GM18508 (cell line): Measurements from ENCODE around the gene LSM3.

Experiments
- ATAC-seq: cut with Tn5 transposase; IDR thresholded peaks from one replicate; pipeline ENCODE4 v1.9.1; 2021; ENCODE audit warnings: moderate number of reproducible peaks; ENCODE audit not compliant: insufficient read depth, unreplicated experiment

Gene LSM3

DNA sequence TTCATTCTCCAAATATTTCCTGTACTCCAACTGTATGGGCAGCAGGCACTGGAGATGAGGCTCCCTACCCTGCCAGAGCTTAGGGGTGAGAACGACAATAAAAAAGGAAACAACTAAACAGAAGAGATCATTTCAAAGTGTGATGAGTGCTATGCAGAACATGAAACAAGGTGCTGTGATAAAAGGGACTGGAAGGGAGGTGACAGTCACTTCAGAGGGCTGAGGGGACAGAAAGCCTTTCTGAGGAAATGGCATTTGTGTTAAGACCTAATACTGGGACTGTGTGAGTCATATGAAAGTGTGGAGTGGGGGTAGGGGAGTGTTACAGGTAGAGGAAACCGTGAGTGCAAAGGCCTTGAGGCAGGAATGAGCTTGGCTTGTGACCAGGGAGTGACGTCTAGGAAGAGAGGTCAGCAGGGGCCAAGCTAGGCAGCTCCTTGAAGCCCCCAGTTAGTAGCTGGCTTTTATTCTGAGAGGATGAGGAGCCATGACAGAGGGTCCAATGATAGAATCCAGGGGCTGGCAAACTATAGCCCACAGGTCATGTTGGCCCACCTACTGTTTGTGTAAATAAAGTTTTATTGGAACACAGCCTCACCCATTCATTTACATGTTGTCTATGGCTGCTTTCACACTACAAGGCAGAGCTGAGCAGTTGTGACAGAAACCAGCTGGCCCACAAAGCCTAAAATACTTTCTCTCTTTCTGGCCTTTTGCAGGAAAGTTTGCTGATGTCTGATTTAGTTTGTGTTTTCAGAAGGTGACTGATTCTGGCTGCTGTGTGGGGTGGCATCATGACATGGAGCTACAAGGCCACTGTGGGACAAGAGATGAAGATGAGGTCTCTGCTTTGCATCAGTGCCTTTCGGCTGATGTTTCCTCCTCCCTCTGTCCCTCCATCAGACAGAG, 56.6 kb downstream of the LSM3 start:
- no peak for ATAC-seq

DNA sequence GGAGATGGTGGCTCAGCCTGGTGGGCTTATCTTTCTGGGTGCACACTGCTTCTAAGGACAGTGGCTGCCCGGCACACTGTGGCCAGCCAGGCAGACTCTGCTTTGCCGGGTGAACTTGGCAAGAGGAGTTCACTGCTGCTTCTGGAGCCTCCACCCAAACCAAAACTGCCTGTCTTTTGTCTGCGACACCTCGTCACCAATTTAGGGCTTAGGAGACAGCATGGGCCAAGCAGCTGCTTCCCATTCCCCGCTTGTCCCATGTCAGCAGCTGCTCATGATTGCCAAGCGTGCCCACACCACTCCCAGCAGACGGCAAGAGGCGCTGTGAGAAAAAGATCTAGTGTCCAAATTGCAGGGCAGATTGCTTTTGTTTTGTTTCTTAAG, 57.3 kb downstream of the LSM3 start:
- no peak for ATAC-seq

DNA sequence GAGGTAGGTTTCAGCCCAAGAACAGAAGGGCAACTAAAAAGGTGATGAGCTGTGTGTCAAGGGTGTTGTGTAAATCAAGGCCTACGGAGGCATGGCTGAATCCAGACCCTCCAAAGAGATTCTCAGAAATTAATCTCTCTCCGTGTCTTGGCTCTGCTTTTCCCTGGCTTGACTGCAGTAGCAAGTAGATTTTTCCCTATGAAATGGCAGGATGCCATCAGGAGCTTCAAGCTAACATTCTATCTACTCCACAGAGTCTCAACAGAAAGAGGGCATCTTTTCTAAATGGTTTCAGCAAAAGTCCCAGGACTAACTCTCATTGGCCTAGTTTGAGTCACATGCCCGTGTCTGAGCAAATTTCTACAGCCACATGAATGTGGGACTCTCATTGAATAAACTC, 58.3 kb downstream of the LSM3 start:
- no peak for ATAC-seq

DNA sequence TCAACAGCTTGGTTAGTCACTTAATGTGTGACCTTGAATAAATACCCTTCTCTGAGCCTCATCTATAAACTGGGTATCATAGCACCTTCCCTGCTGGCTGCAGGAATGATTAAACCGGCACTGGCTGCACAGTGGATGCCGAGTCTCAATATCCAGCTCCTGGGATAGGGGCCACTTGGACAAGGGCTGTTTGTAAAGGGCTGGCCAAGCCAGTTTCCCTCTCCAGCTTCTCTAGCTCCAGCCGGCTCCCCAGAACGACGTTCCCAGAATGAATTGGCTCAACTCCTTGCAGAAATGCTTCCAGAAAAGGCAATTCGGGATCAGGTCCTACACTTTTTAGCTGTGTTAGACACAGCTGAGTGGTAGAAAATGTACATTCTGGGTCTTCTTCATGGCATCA, 58.8 kb downstream of the LSM3 start:
- no peak for ATAC-seq

DNA sequence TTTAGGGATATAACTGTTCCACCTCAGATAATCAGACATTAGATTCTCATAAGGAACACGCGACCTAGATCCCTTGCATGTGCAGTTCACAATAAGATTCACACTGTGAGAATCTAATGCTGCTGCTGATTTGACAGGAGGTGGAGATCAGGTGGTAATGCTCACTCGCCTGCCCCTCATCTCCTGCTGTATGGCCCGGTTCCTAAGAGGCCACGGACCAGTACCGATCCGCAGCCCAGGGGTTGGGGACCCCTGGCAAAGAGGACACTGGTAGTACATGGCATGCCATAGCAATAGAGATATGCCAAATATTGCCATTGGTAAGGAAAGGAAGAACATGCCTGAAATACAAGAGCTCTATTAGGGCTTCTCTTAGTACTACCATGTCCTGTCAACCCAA, 59.7 kb downstream of the LSM3 start:
- ATAC-seq = no peak

DNA sequence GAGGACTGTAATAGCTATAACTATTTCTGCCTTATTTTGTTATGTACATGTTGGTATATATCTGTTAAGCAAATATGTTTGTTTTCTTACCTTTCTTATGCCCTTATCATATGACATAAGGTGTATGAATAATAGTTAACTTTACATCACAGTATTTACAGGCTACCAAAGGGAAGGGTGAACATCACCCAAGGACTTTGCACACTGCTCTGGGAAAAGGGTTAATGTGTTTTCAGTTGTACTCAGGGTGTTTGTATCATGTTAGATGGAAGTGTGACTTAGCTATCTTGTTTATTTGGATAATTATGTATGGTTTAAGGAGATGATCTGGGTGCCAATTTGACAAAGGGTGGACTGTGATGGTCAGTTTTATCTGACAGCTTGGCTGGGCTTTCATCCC, 60.3 kb downstream of the LSM3 start:
- no peak for ATAC-seq

DNA sequence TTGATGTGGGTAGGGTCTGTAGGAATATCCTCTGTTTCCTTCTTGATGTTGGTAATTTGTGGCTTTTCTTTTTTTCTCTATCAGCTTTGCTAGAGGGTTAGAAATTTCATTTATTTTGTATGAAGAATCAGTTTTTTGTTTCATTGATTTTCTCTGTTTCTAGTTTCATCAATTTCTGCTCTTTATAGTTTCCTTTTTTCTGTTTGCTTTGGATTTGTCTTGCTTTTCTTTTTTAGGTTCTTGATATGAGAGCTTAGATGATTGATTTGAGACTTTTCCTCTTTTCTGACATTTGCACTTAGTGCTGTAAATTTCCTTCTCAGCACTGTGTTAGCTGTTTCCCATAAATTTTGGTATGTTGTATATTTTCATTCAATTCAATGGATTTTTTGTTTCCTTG, 61.3 kb downstream of the LSM3 start:
- no peak for ATAC-seq

DNA sequence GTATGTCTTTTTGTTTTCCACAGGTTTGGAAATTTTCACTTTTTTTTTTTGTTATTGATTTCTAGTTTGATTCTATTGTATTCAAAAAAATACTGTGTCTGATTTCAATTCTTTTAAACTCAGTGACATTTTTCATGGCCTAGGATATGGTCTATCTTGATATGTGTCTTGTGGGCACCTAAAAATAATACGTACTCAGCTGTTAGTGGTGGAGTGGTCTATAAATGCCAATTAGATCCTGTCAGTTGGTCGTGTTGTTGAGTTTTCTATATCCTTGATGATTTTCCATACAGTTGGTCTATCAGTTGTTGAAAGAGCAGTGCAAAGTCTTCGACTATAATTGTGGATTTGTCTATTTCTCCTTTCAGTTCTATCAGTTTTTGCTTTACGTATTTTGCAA, 61.7 kb downstream of the LSM3 start:
- ATAC-seq = no peak

DNA sequence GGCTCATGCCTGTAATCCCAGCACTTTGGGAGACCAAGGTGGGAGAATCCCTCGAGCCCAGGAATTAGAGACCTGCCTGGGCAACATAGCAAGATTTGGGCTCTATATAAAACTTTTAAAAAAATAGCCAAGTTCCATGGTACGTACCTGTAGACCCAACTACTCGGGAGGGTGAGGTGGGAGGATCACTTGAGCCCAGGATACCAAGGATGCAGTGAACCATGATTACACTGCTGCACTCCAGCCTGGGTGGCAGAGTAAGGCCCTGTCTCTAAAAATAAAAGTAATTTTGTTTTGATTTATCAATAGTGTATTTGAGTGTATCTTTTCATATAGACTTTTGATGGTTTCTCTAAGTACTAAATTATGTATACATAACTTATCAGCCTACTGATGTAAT, 63.1 kb downstream of the LSM3 start:
- ATAC-seq = no peak

DNA sequence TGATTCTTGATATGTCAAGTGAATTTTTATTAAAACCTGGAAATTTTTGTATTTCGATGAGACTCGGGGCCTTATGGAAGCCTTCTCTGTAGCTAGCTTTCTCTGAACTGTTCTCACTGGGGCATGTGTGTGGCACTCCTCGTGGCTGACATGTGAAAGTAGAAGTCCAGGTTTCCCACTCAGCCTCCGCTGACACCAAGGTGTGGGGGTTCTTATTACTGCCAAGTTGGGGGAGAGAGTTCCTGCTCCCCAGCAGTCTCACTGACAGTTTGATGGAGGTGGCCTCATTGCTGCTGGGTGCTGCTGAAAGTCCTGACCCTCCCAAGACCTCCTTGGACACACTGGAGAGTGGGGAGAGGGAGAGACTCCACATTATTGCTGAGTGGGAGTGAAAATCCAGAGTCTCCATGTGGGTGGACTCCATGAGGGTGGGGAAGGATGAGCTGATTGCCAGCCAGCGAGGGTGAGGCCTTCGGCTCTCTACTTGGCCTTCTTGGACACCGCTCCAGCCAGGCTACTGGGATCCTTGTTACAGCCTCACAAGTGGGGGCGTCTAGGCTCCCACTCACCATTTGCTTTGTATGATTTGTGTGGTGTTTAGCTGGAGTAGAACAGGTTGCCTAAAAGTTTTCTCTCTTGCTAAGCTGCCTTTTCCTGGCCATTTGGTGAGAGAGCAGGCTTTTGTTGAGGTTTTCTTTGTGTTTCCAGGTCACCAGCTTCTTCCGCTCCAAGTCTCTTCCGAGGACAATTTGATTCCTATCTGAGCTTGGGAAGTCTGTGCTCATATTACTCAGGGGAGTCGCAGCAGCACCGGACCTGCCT, 64.1 kb downstream of the LSM3 start:
- ATAC-seq = no peak

DNA sequence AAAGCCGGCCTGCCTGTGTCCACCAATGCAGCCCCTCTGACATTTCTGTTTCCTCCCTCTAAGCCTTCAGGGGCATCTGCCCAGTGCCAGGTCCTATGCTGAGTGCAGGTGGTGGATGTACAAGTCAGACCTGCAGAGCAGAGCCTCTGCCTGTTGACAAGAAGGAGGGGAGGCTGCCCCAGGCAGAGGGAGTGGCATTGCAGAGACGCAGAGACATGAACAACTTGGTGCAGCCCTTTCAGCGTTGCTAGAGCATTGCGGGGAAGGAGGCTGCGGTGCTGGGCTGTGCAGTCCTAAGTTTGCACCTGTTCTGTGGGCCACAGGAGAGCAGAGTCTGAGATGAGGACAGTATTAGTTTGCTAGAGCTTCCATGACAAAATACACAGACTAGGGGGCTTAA, 65.2 kb downstream of the LSM3 start:
- ATAC-seq = no peak

DNA sequence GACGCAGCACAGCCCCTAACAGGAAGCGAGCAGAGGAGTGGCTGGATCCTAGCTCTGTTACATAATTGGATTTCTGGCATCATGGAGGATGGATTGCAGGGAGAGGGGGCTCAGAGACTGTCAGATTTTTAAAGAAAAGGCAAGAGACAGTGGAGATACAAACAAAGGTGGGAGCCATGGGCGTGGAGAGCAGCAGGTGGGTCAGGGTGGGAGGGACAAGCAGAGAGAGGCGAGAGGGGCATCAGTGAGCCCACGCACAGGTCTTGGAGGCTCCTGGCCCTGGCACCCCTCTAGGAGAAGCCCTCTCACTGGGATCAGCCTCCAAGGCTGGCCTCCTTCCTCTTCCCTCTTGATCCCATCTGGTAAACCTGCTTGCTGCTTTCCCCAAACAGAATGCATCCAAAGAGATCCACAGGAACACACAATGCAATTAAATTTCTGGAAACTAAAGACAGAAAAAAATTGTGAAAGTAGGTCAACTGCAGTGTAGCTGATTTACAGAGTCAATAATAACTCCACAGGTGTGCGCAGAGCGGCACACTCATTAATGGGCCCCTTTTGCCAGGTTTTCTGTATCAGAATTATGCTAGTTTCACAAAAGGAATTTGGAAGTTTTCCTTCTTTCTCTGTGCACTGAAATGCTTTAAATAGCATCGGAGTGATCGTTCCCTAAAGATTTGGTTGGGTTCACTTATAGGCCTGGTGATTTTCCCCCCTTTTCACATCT, 66.1 kb downstream of the LSM3 start:
- ATAC-seq = no peak

DNA sequence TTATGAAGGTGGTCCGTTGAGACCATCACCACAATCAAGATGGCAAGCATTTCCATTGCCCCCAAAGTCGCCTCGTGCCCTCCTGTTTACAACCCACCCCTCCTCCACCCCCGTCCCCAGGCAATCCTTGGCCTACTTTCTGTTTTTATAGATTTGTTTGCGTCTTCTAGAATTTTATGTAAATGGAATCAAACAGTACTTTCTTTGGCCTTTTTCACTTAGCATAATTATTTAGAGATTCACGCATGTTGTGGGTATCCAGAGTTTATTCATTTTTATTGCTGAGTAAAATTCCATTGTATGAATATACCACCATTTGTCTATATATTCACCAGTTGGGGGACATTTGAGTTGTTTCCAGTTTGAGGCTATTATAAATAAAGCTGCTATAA, 66.6 kb downstream of the LSM3 start:
- no peak for ATAC-seq

DNA sequence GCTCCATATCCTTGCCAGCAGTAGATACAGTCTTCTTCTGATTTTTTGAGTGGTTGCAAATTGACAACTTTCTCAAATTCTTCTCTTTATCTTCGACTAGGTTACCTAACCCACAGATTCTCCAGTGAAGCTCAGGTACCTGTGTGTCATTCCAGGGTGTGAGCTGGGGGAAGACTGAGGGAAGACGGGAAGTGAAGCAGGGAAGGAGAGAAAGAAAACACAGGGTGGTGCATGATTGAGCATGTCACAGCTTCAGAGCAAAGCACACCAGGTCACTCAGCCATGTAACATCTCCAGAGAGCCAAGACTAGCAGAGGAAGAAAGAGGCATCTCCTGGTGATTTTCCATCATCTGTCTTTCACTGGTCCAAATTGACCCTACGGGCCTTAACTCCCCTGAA, 67.2 kb downstream of the LSM3 start:
- ATAC-seq = no peak

DNA sequence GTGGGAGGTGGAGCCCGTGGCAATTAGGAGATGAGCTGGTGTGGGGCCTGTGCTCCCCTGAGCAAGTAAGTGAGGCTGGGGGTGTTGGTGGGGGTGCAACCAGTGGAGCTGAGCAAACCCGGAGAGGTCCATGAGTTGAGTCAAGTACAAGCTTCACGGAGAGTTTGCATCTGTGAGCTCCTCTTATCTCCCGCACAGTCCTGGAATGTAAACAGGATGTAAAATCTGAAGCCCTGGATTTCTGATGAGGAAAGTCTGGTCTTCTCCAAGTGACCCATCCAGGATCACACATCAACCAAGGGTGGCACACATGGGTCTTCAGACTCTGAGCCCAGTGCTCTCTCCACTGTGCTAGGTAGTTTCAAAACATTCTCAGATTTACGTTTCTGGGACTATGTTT, 67.8 kb downstream of the LSM3 start:
- no peak for ATAC-seq

DNA sequence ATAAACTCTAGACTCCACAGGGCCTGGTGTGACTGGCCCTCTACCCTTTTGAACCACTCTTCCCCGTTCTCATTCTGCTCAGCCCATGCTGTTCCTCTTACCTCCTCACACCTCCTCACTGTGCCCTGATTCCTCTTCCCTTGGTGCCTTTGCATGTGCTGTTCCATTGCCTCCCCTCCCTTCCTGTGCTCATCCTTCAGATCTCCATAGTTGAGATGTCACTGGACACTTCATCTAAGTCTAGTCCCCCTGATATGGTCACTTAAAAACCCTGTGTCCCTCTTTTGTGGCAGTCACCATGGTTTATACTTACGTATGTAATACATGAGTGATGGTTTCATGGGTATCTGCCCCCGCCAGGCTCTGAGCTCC, 69.8 kb downstream of the LSM3 start:
- ATAC-seq = no peak

DNA sequence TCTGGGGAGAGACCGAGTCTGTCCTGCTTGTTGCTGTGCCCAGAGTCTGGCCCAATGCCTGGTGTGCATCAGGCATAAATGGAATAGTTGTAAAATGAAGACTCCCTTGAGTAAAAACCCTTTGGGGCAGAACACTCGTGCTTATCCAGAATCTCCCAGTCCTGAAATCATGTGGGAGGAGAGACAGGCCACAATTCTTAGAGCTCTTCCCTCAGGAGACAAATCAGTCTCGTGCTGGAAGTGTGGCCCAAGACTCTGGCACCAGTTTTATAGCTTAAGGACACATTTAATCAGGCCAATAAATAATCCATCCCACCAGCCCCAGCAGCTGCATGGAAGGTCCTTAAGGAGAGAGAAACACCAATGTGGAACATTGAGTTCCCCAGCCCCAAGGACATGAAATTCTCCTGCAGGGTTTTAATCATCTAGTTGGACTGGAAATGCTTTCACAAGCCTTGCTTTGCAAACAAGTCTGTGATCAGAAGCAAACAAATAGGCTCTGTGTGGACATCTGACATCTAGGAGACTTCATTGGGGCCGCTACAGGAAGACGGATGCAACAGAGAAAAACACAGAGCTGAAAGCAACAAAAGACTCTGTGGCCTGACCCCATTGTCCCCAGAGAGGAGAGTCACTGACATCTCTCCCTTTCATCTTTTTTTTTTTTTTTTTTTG, 70.4 kb downstream of the LSM3 start:
- no peak for ATAC-seq
